ENCODE results near the gene ARHGAP35.
"Not testable (repeated sequence)": the region's sequence is repeated elsewhere in the genome, so short reads cannot be mapped to it uniquely, and the experiment has no call there.

The ARHGAP35 gene

DNA sequence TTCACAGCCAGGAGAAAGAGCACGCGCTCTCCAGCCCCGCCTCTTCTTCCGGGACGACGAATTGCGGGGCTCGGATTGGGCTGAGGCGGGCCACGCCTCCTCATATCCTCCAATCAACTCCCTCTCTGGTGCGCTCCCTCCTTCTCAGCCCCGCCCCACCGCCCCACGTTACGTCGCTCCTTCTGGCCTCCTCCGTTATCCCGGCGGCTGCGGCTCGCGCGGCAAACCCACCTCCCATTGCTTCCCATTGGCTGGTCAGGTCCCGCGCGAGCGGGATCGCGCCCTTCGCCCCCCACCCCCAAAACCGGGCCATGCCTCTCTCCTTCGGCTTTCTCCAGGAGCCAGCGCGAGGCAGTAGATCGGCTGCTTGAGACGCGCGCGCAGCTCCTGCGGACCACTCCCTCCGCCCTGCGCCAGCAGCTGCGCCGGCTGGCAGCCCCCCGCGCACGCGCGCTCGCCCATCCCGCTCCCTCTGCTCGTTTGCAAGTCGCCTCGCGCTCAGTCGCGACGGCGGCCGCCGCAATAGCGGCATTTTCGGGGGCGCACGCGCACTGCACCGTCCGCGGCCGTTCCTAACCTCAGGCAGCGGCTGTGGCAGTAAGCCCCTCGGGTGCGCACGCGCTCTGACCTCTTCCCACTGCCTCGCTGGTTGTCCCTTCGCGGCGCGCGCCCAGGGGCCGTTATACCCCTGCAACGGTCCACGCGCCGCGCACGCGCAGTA, 512 bp upstream of the ARHGAP35 start:
- Histone ChIP-seq H3K27ac (ENCODE audit: low read depth, low read length) (peak overlapping the region; percentile 99), H3K9ac (ENCODE audit: low read depth, low read length) (peak overlapping the region; percentile 94), H3K36me3 (ENCODE audit: control insufficient read depth, insufficient read depth, low read length) (no peaks in the 10 kb centered on the region), H3K4me1 (ENCODE audit: control insufficient read depth, insufficient read depth, low read length) (peaks cover 32% of the 10 kb centered on the region), H3K9me3 (ENCODE audit: control insufficient read depth, insufficient read depth, low read length) (no peaks in the 10 kb centered on the region), H3K27me3 (ENCODE audit: control insufficient read depth, insufficient read depth, low read length) (peaks cover 4% of the 10 kb centered on the region), H3K4me3 (ENCODE audit: low read depth, low read length) (peak overlapping the region; percentile 83)

DNA sequence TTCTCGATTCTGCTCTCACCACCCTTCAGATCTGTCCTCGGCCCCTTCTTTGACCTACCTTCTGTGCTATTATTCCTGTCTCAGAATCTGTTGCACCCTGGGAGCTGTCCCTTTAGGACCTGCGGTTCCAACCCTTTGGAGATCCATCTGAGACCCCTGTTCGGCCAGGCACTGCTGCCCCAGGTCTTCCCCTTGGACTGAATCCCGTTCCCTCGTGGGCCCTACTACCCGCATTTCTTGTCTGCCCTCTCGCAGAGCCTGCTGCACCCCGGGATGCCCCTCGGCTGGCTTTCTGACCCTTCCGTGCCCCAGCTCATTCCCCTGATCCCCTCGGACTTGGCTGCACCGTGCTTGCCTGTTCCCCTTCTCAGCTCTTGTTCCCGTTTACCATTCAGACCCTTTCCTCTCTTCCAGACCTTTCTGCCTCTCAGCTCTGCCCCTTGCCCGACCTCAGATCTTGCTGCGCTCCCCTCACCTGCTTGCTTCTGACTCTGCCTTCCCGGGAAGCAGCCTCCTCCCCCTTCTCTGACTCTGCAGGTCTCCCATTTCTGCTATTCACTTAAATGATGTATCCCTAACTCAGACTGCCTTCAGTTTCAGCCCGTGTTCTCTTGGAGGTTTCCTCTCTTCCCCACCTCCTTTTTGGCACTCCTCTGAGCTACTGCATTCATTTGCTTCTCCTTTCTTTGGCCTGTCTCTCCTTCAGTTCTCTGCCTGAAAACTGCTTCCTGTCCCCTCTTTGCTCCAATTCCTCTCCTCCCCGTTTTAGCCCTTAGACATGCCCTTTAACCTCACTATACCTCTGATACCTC, 1.1 kb downstream of the ARHGAP35 start:
- H3K27ac ChIP-seq (ENCODE audit: low read depth, low read length), result peak overlapping the region; percentile 99
- no peaks in the 10 kb centered on the region for H3K27me3 ChIP-seq (ENCODE audit: control insufficient read depth, insufficient read depth, low read length)
- no peaks in the 10 kb centered on the region for H3K36me3 ChIP-seq (ENCODE audit: control insufficient read depth, insufficient read depth, low read length)
- H3K9me3 ChIP-seq (ENCODE audit: control insufficient read depth, insufficient read depth, low read length), result no peaks in the 10 kb centered on the region
- H3K4me3 ChIP-seq (ENCODE audit: low read depth, low read length), result peak overlapping the region; percentile 91
- H3K9ac ChIP-seq (ENCODE audit: low read depth, low read length), result peak overlapping the region; percentile 53
- H3K4me1 ChIP-seq (ENCODE audit: control insufficient read depth, insufficient read depth, low read length), result peaks cover 41% of the 10 kb centered on the region

DNA sequence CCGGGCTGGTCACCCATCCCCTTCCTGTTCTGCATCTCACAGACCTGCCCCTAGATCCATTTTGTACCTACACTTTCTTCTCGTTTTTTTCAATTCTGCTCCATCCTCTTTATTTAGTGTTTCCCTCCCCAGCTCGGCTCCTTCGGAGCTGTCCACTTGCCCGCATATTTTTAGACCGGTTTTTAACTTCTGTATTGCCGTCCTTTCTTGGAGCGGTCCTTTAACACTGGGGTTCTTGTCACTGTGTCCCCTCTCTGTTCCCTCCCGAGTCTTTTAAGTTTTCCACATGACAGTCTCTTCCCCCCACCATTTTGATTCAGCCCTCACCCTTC, 1.7 kb downstream of the ARHGAP35 start:
- H3K27ac ChIP-seq (ENCODE audit: low read depth, low read length), result no peak overlapping the region
- H3K9ac ChIP-seq (ENCODE audit: low read depth, low read length), result no peak overlapping the region
- no peaks in the 10 kb centered on the region for H3K36me3 ChIP-seq (ENCODE audit: control insufficient read depth, insufficient read depth, low read length)
- peak overlapping the region; percentile 91 for H3K4me3 ChIP-seq (ENCODE audit: low read depth, low read length)
- H3K4me1 ChIP-seq (ENCODE audit: control insufficient read depth, insufficient read depth, low read length), result peaks cover 44% of the 10 kb centered on the region
- H3K27me3 ChIP-seq (ENCODE audit: control insufficient read depth, insufficient read depth, low read length), result no peaks in the 10 kb centered on the region
- H3K9me3 ChIP-seq (ENCODE audit: control insufficient read depth, insufficient read depth, low read length), result no peaks in the 10 kb centered on the region

DNA sequence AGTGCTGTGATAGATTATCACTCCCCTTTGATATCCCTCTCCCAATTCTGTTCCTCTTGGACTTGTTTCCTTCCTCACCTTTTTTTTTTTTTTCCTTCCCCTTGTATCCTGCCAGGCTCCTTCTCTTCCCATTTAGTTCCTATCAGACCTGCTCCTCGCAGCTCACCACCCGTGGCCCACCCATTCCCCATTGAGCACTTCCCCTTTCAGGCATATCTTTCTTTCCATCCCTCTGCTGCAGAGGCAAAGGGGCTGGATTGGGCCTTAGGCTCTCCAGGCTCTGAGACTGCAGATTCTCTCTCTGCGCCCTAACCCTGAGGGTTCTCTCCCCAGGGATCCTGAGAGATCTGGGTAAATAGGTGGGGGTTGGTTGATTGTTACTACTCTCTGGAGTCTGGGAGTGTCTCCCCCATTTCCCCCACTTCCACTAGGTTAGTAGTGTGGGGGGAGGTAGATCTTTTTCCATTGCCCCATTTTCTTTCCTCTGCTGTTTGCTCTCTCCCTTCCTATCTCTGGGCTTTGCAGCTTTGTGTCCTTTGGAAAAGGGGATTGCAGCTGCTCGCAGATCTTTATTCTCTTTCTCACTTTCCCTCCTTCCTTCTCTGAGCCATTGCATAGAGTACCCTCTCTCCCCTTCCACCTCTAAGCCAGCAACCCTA, 2.3 kb downstream of the ARHGAP35 start:
- peaks cover 44% of the 10 kb centered on the region for H3K4me1 ChIP-seq (ENCODE audit: control insufficient read depth, insufficient read depth, low read length)

DNA sequence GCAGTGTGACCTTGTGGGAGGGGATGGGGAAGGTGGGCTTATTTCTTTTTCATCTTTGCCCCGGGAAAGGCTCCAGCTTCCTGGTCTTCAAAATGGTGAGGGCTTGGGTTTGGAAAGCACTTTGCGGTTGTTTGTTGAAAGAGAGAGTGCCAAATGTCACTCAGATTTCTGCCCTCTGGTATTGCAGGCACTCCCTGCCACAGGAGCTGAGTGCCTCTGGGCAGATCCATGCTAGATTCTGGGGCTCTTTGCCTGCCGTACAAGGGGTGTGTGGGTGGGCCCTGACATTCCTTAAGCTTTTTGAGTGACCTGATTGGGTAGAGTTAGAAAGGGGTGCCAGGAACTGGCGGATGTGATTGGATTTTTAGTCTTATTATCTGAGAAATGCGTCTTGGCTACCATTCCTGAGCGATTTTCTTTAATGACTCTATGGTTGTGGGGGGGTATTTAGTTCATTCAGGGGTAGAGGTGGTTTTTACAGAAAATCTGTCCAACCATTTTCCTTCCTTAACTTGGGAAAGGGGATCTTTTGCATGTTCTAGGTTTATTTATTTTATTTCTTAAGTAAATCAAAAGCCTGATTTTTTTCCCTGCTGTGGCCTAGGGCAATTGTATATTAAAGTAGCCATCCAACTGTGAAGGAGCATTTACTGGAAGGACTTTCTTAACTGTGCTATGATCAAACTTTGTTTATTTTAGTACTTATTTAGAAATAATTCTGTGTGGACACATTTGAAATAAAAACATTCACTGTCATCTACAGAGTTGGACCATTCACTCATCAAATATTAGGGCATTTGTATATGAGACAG, 3.2 kb downstream of the ARHGAP35 start:
- peak overlapping the region; percentile 85 for H3K27ac ChIP-seq (ENCODE audit: low read depth, low read length)
- H3K4me3 ChIP-seq (ENCODE audit: low read depth, low read length), result peak overlapping the region; percentile 91
- H3K4me1 ChIP-seq (ENCODE audit: control insufficient read depth, insufficient read depth, low read length), result peaks cover 44% of the 10 kb centered on the region
- no peaks in the 10 kb centered on the region for H3K9me3 ChIP-seq (ENCODE audit: control insufficient read depth, insufficient read depth, low read length)
- 0 out of 2 replicates have a peak overlapping the region, but pooled peaks have one; percentile 0 for H3K9ac ChIP-seq (ENCODE audit: low read depth, low read length)
- no peaks in the 10 kb centered on the region for H3K27me3 ChIP-seq (ENCODE audit: control insufficient read depth, insufficient read depth, low read length)
- H3K36me3 ChIP-seq (ENCODE audit: control insufficient read depth, insufficient read depth, low read length), result no peaks in the 10 kb centered on the region

More for the DNA sequence above, 2.3 kb downstream of the ARHGAP35 start:
- no peaks in the 10 kb centered on the region for H3K27me3 ChIP-seq (ENCODE audit: control insufficient read depth, insufficient read depth, low read length)
- peak overlapping the region; percentile 91 for H3K4me3 ChIP-seq (ENCODE audit: low read depth, low read length)
- no peak overlapping the region for H3K9ac ChIP-seq (ENCODE audit: low read depth, low read length)
- H3K27ac ChIP-seq (ENCODE audit: low read depth, low read length), result peak overlapping the region; percentile 85
- H3K9me3 ChIP-seq (ENCODE audit: control insufficient read depth, insufficient read depth, low read length), result no peaks in the 10 kb centered on the region
- no peaks in the 10 kb centered on the region for H3K36me3 ChIP-seq (ENCODE audit: control insufficient read depth, insufficient read depth, low read length)

DNA sequence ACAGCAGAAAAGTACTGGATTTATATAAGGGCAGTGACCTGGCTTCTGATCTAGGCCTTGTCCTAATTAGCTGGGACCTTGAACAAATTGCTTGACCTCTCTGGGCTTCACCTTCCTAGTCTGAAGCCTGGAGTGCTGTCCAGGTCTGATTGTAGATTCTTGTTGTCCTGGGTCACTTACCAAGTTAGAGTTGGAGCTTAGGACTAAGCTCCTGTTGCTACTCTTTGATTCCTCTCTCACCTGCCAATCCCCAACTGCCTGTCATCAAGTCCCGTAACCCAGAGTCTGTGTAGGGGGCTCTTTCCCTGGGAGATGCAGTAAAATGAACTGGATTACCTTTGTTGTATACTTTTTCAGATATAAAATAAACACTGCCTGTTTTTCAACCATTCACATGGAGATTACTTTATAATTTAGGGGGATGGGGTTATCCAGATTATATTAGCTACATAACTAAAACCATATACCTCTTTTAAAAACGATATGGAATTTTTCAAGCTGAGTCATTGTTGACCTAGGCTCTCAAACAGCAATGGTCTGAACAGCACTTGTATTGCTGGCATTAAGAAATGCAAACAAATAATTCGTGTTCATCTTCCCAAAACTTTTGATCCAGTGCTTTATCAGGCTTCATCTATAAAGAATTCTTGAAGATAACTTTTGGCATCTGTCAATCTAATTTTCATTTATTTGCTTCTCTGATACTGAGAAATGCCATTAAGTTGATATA, 5.8 kb downstream of the ARHGAP35 start:
- H3K9ac ChIP-seq (ENCODE audit: low read depth, low read length), result no peak overlapping the region
- H3K4me1 ChIP-seq (ENCODE audit: control insufficient read depth, insufficient read depth, low read length), result peaks cover 44% of the 10 kb centered on the region
- H3K4me3 ChIP-seq (ENCODE audit: low read depth, low read length), result no peak overlapping the region

DNA sequence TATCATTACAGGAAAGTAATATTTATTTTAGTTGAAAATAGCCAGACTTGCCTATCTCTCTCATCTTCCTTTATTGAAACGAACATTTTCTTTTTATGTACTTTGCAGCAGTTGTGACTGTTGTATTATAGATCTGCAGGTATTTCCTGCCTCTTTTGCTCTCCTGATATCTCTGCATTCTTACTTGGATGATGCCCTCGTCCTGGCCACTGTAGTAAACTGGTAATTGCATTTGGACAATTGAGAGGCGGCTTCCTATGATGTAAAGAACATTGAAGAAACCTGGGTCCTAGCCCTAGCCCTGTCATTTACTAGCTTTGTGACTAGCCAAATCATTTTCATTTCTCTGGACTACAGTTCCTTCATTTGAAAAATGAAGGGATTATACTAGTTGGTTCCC, 6.4 kb downstream of the ARHGAP35 start:
- H3K27ac ChIP-seq (ENCODE audit: low read depth, low read length), result no peak overlapping the region
- peaks cover 44% of the 10 kb centered on the region for H3K4me1 ChIP-seq (ENCODE audit: control insufficient read depth, insufficient read depth, low read length)
- H3K36me3 ChIP-seq (ENCODE audit: control insufficient read depth, insufficient read depth, low read length), result no peaks in the 10 kb centered on the region
- H3K4me3 ChIP-seq (ENCODE audit: low read depth, low read length), result no peak overlapping the region
- no peaks in the 10 kb centered on the region for H3K27me3 ChIP-seq (ENCODE audit: control insufficient read depth, insufficient read depth, low read length)
- H3K9me3 ChIP-seq (ENCODE audit: control insufficient read depth, insufficient read depth, low read length), result no peaks in the 10 kb centered on the region
- H3K9ac ChIP-seq (ENCODE audit: low read depth, low read length), result no peak overlapping the region

More for the DNA sequence above, 5.8 kb downstream of the ARHGAP35 start:
- H3K9me3 ChIP-seq (ENCODE audit: control insufficient read depth, insufficient read depth, low read length), result no peaks in the 10 kb centered on the region
- no peaks in the 10 kb centered on the region for H3K36me3 ChIP-seq (ENCODE audit: control insufficient read depth, insufficient read depth, low read length)
- peak overlapping the region; percentile 14 for H3K27ac ChIP-seq (ENCODE audit: low read depth, low read length)
- no peaks in the 10 kb centered on the region for H3K27me3 ChIP-seq (ENCODE audit: control insufficient read depth, insufficient read depth, low read length)

DNA sequence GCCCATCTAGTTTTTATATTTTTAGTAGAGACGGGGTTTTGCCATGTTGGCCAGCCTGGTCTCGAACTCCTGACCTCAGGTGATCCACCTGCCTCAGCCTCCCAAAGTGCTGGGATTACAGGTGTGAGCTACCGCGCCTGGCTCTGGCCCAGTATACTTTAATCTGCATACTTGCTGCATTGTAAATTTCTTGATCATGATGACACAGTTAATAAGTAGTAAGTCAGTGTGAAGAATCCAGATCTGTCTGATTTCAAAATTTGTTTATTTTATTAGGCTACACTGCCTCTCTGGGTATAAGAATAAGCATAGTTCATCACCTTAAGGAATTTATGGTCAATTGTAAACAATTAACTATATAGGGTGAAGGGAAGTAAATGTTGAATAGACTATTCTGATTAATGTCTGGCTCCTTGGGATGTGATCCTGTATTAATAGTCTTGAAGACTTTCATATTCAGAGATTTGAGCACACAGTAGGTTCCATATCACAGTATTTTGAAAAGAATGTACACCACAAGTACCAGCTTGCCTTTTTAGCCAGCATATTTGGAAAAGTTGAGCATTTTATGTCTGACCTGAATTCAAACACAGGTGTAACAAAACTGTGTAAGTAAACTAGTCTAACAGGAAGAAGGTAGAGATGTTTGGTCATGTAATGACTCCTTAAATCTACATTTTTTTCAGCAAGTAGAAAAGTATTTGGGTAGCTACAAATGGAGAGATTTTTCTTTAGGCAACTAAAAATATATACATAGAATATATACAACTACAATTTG, 7.4 kb downstream of the ARHGAP35 start:
- no peak overlapping the region for H3K9ac ChIP-seq (ENCODE audit: low read depth, low read length)
- no peaks in the 10 kb centered on the region for H3K36me3 ChIP-seq (ENCODE audit: control insufficient read depth, insufficient read depth, low read length)
- H3K9me3 ChIP-seq (ENCODE audit: control insufficient read depth, insufficient read depth, low read length), result no peaks in the 10 kb centered on the region
- H3K4me1 ChIP-seq (ENCODE audit: control insufficient read depth, insufficient read depth, low read length), result peaks cover 36% of the 10 kb centered on the region
- H3K27ac ChIP-seq (ENCODE audit: low read depth, low read length), result no peak overlapping the region
- H3K27me3 ChIP-seq (ENCODE audit: control insufficient read depth, insufficient read depth, low read length), result no peaks in the 10 kb centered on the region
- H3K4me3 ChIP-seq (ENCODE audit: low read depth, low read length), result no peak overlapping the region

DNA sequence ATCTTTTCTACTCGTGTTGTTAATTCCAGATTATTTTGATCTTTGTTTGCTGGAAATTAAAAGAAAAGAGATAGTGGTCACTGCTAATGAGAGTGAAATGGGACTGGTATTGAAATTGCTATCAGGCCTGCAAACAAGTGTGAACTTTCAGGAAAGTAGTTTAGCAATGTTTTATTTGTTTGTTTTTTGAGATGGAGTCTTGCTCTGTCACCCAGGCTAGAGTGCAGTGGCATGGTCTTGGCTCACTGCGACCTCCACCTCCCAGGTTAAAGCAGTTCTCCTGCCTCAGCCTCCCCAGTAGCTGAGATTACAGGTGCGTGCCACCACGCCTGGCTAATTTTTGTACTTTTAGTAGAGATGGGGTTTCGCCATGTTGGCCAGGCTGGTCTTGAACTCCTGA, 10.4 kb downstream of the ARHGAP35 start:
- H3K9ac ChIP-seq (ENCODE audit: low read depth, low read length); H3K27ac ChIP-seq (ENCODE audit: low read depth, low read length); H3K27me3 ChIP-seq (ENCODE audit: control insufficient read depth, insufficient read depth, low read length); H3K4me3 ChIP-seq (ENCODE audit: low read depth, low read length); H3K9me3 ChIP-seq (ENCODE audit: control insufficient read depth, insufficient read depth, low read length); H3K36me3 ChIP-seq (ENCODE audit: control insufficient read depth, insufficient read depth, low read length): not testable (repeated sequence)
- H3K4me1 ChIP-seq (ENCODE audit: control insufficient read depth, insufficient read depth, low read length), result peaks cover 19% of the 10 kb centered on the region
